NCI-H2196 treated with DMSO at 0.1 percent for 48 hours (cell line): ENCODE results near the gene UNC5C.
"Not testable (repeated sequence)": the region's sequence is repeated elsewhere in the genome, so short reads cannot be mapped to it uniquely, and the experiment has no call there.

ENCODE experiments used
- DNase-seq: peaks from one replicate; lab custom pipeline; 2025; ENCODE audit not compliant: unreplicated experiment; lab: John Stamatoyannopoulos, UW

UNC5C gene

DNA sequence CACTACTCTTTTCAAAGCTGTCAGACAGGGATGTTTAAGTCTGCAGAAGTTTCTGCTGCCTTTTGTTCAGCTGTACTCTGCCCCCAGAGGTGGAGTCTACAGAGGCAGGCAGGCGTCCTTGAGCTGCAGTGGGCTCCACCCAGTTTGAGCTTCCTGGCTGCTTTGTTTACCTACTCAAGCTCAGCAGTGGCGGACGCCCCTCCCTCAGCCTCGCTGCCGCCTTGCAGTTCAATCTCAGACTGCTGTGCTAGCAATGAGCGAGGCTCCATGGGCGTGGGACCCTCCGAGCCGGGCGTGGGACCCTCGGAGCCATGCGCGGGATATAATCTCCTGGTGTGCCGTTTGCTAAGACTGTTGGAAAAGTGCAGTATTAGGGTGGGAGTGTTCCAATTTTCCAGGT, 409.3 kb downstream of the UNC5C start:
- not testable (repeated sequence) for DNase-seq

DNA sequence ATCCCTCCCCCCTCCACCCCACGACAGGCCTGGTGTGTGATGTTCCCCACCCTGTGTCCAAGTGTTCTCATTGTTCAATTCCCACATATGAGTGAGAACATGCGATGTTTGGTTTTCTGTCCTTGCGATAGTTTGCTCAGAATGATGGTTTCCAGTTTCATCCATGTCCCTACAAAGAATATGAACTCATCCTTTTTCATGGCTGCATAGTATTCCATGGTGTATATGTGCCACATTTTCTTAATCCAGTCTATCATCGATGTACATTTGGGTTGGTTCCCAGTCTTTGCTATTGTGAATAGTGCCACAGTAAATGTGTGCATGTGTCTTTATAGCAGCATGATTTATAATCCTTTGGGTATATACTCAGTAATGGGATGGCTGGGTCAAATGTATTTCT, 414.8 kb downstream of the UNC5C start:
- DNase-seq: not testable (repeated sequence)

DNA sequence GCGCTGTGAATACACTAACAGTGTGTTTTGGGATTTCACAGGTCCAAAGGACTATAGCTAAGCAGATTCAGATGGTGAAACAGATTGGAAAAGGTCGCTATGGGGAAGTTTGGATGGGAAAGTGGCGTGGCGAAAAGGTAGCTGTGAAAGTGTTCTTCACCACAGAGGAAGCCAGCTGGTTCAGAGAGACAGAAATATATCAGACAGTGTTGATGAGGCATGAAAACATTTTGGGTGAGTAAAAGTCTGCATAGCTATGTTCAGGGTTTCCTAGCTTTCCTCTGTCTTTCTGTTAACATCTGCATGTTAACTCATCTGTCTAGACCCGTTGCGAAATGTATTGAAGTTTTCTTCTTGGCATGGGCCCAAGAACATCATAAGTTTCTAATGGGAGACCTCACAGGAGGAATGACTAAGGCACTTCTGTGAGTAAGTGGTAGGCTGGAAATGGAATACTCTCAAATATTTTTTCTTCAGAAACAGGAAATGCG, 418.9 kb downstream of the UNC5C start:
- no peak for DNase-seq

DNA sequence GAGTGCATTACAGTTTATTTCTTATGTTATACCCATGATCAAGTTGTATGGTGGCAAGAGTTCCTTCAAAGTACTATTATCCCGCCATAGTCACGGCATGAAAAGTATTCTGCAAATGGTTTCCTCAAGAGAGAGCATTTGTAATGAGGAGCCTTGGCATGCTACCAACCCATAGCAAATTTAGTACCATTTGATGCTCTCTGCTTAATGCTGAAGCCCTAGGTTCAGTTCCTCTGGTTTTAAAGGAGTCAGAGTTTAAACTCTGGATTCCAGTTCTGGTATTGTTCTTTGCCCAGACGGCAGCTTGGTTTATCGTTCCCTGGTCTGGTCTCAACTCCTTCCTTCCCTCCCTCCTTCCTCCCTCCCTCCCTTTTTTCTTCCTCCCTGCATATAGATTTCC, 419.7 kb downstream of the UNC5C start:
- DNase-seq: no peak

DNA sequence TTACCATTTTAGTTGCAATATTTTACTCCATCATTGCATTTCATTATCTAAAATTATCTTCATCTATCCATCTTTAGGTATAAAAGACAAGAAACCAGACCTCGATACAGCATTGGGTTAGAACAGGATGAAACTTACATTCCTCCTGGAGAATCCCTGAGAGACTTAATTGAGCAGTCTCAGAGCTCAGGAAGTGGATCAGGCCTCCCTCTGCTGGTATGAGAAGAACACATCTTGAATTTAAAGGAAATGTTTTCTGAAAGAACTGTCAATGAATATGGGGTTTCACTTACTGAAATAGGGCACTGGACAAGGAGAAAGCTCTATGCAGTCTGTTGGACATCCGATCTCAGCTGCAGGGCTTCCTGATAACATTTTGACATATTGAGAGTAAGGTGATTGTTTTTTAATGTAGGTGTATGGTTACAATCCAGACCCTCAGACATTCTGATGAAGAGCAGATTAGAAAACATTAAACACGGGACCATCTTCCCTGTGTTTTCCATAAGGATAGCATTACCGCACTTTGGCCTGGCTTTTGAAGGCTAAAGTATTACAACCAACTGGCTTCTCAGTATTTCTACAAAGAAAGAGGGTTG, 423.8 kb downstream of the UNC5C start:
- no peak for DNase-seq

DNA sequence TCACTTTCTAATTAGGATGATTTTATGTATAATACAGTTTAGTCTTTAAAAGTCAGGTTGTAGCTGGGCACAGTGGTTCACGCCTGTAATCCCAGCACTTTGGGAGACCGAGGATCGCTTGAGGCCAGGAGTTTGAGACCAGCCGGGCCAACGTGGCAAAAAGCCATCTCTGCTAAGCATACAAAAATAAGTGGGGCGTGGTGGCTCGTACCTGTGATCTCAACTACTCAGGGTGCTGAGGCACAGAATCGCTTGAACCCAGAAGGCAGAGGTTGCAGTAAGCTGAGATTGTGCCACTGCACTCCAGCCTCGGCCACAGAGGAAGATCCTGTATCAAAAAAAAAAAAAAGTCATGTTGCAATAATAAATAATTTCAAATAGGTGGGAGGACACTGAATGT, 426.8 kb downstream of the UNC5C start:
- no peak for DNase-seq

DNA sequence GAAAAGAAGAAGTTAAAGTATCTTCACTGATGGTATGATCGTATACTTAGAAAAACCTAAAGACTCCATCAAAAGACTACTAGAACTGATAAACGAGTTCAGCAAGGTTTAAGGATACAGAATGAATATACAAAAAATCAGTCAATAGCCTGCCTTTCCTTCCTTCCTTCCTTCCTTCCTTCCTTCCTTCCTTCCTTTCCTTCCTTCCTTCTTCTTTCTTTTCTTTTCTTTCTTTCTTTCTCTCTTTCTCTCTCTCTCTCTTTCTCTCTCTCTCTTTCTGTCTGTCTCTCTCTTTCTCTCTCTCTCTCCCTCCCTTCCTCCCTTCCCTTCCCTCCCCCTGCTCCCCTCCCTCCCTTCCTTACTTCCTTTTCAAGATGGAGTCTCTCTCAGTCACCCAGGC, 428.3 kb downstream of the UNC5C start:
- DNase-seq: no peak

DNA sequence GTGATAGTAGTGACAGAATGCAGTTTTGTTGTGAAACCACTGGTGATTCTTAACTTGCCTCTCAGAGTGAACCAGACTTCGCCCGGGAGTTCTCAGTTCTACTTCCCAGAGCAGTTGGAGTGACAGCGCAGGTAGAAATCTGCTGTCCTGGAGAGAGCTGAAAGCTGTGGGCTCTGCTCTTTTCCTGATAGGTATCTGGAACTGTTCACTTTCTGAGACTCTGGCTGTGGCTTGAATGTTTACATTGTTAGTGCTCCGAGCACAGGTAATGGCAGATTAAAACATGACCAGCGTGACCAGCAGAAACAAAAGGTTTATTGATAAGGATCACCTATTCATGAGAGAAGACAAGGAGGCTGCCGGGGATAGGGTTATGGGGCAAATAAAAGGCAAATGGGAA, 430.3 kb downstream of the UNC5C start:
- no peak for DNase-seq

DNA sequence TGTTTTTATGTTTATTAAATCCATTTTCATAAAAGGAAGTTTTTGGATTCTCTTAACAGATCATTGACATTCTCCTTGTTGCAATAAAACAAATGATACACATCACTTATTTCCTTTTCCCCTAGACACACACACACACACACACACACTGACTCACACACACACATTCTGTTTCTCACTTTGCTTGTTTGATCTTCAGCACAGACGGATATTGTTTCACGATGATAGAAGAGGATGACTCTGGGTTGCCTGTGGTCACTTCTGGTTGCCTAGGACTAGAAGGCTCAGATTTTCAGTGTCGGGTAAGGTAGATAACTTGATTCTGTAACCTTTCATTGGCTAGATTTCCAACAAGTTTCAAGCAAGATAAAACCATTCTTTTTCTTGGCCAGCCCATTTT, 434.3 kb downstream of the UNC5C start:
- no peak for DNase-seq
